HEK293 (cell line): ENCODE results near the gene MCF2L.

Experiments used
- TF ChIP-seq, protein P1 (sequence below): fragments of 450-650 bp; formaldehyde crosslinking; IDR thresholded peaks from 2 replicates; pipeline ENCODE4 v1.5.1; 2017; ENCODE audit warnings: missing biosample characterization, mild to moderate bottlenecking, missing genetic modification characterization, moderate library complexity
- TF ChIP-seq, protein P2 (sequence below): fragments of 450-650 bp; formaldehyde crosslinking; IDR thresholded peaks from 2 replicates; pipeline ENCODE4 v1.5.1; 2016; ENCODE audit warnings: missing biosample characterization, missing genetic modification characterization

DNA sequence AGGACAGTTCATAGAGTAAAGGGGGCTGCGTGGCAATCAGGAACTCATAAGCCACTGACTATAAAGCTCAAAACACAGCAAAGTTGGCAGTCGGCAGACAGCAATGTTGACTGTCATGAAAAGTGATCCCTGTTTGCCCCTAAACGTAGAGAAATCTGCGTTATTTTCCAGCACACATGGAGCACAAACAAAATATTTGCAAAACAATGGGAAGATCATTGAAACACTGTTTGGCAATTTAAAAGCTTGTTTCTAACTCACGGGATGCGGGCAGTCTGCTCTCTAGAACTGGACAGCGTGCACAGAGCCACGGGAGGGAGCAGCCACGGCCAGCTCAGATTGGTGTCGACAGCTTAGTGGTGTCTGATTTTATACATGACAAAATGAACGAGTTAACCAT, 130.1 kb downstream of the MCF2L start:
- TF ChIP-seq, protein P1, sequence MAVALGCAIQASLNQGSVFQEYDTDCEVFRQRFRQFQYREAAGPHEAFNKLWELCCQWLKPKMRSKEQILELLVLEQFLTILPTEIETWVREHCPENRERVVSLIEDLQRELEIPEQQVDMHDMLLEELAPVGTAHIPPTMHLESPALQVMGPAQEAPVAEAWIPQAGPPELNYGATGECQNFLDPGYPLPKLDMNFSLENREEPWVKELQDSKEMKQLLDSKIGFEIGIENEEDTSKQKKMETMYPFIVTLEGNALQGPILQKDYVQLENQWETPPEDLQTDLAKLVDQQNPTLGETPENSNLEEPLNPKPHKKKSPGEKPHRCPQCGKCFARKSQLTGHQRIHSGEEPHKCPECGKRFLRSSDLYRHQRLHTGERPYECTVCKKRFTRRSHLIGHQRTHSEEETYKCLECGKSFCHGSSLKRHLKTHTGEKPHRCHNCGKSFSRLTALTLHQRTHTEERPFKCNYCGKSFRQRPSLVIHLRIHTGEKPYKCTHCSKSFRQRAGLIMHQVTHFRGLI (tag by site-specific recombination), result no peak
- TF ChIP-seq, protein P2, sequence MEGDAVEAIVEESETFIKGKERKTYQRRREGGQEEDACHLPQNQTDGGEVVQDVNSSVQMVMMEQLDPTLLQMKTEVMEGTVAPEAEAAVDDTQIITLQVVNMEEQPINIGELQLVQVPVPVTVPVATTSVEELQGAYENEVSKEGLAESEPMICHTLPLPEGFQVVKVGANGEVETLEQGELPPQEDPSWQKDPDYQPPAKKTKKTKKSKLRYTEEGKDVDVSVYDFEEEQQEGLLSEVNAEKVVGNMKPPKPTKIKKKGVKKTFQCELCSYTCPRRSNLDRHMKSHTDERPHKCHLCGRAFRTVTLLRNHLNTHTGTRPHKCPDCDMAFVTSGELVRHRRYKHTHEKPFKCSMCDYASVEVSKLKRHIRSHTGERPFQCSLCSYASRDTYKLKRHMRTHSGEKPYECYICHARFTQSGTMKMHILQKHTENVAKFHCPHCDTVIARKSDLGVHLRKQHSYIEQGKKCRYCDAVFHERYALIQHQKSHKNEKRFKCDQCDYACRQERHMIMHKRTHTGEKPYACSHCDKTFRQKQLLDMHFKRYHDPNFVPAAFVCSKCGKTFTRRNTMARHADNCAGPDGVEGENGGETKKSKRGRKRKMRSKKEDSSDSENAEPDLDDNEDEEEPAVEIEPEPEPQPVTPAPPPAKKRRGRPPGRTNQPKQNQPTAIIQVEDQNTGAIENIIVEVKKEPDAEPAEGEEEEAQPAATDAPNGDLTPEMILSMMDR (tag by site-specific recombination), result no peak
